ENCODE measurements around the gene THAP3. TPM values are rescaled to one million over a fixed set of nuclear protein-coding genes. Genes with fewer than 3 reads are reported as not detected.
"Not testable (repeated sequence)": the region's sequence is repeated elsewhere in the genome, so short reads cannot be mapped to it uniquely, and the experiment has no call there.

The THAP3 gene
- total and polyA plus RNA-seq, 2 experiments from 2014 or later: 15.1 to 23.8 TPM

DNA sequence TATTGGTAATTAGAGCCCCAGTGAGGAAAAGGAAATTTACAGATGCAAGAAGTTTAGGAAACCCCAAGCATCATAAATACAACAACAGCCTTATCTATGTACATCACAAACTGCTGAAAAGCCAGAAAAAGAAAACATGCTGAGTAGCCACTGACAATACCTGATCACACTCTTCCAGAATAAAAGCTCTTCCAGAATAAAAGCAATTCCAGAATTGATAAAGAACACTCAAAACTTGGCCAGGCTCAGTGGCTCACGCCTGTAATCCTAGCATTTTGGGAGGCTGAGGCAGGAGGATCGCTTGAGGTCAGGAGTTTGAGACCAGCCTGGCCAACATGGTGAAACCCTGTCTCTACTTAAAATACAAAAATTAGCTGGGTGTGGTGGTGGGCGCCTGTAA lies 16.2 kb downstream of the THAP3 start:
- H3K4me3 Mint-ChIP-seq; H3K27ac Mint-ChIP-seq; H3K27me3 ChIP-seq (ENCODE audit: insufficient read depth); H3K79me2 ChIP-seq (replicated peaks; ENCODE audit: insufficient read depth); ATAC-seq; H2AFZ ChIP-seq; H3K27ac ChIP-seq (ENCODE audit: low read depth); H3K4me1 ChIP-seq (ENCODE audit: insufficient read depth); H3K4me1 Mint-ChIP-seq; H3K4me2 ChIP-seq; H3F3A ChIP-seq (replicated peaks; ENCODE audit: low read depth); H3K27me3 Mint-ChIP-seq (ENCODE audit: insufficient read depth, low read depth, poor library complexity); DNase-seq (ENCODE audit: low spot score); H3K9me3 Mint-ChIP-seq; H3K9me2 ChIP-seq (ENCODE audit: insufficient read depth); H3K4me3 ChIP-seq: not testable (repeated sequence)
- H3K36me3 ChIP-seq (ENCODE audit: insufficient read depth): peaks cover 34% of the 10 kb centered on the region
- H4K20me1 ChIP-seq (replicated peaks; ENCODE audit: insufficient read depth): peaks cover 14% of the 10 kb centered on the region
- H3K36me3 Mint-ChIP-seq (ENCODE audit: low read depth): peaks cover 91% of the 10 kb centered on the region

DNA sequence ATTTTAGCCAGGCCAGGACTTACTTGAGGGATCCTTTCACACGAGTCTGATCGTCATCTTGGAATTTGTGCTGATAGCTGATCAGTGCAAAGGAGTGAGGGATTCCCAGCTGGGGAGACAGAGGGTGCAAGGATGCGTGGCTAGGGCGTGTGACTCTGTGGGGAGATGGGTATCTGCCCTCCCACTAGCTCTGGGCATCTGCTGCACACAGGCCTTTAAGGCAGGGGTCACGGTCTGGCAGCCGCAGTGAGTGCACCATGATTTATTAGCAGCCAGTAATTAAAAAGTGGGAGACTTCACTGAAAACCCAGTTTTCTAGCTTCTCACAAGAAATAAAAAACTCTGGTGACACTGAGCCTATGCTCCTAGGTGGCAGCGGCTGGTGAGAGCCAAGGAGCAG lies 20.4 kb downstream of the THAP3 start:
- Histone ChIP-seq H4K20me1 (replicated peaks; ENCODE audit: insufficient read depth) (peaks cover 9% of the 10 kb centered on the region), H3K9me2 (ENCODE audit: insufficient read depth) (no peaks in the 10 kb centered on the region), H3F3A (replicated peaks; ENCODE audit: low read depth) (no peaks in the 10 kb centered on the region; the same call in 1 of the 2 replicates), H3K4me2 (no peak overlapping the region), H2AFZ (no peak overlapping the region), H3K27ac (ENCODE audit: low read depth) (no peak overlapping the region), H3K36me3 (ENCODE audit: insufficient read depth) (peaks cover 11% of the 10 kb centered on the region), H3K4me1 (ENCODE audit: insufficient read depth) (0 out of 2 replicates have a peak, but pooled peaks cover 7% of the 10 kb centered on the region), H3K79me2 (replicated peaks; ENCODE audit: insufficient read depth) (no peaks in the 10 kb centered on the region), H3K27me3 (ENCODE audit: insufficient read depth) (no peaks in the 10 kb centered on the region), H3K4me3 (no peak overlapping the region)
- Mint-ChIP-seq H3K4me3 (no peak overlapping the region), H3K4me1 (peaks cover 5% of the 10 kb centered on the region; the same call in 2 of the 3 replicates), H3K27me3 (ENCODE audit: insufficient read depth, low read depth, poor library complexity) (peaks cover 7% of the 10 kb centered on the region), H3K27ac (no peak overlapping the region), H3K9me3 (no peaks in the 10 kb centered on the region), H3K36me3 (ENCODE audit: low read depth) (peaks cover 63% of the 10 kb centered on the region)
- TF ChIP-seq, protein P1, sequence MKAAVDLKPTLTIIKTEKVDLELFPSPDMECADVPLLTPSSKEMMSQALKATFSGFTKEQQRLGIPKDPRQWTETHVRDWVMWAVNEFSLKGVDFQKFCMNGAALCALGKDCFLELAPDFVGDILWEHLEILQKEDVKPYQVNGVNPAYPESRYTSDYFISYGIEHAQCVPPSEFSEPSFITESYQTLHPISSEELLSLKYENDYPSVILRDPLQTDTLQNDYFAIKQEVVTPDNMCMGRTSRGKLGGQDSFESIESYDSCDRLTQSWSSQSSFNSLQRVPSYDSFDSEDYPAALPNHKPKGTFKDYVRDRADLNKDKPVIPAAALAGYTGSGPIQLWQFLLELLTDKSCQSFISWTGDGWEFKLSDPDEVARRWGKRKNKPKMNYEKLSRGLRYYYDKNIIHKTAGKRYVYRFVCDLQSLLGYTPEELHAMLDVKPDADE (IDR thresholded peaks at IDR 0.05): no peak
- TF ChIP-seq, protein P2, sequence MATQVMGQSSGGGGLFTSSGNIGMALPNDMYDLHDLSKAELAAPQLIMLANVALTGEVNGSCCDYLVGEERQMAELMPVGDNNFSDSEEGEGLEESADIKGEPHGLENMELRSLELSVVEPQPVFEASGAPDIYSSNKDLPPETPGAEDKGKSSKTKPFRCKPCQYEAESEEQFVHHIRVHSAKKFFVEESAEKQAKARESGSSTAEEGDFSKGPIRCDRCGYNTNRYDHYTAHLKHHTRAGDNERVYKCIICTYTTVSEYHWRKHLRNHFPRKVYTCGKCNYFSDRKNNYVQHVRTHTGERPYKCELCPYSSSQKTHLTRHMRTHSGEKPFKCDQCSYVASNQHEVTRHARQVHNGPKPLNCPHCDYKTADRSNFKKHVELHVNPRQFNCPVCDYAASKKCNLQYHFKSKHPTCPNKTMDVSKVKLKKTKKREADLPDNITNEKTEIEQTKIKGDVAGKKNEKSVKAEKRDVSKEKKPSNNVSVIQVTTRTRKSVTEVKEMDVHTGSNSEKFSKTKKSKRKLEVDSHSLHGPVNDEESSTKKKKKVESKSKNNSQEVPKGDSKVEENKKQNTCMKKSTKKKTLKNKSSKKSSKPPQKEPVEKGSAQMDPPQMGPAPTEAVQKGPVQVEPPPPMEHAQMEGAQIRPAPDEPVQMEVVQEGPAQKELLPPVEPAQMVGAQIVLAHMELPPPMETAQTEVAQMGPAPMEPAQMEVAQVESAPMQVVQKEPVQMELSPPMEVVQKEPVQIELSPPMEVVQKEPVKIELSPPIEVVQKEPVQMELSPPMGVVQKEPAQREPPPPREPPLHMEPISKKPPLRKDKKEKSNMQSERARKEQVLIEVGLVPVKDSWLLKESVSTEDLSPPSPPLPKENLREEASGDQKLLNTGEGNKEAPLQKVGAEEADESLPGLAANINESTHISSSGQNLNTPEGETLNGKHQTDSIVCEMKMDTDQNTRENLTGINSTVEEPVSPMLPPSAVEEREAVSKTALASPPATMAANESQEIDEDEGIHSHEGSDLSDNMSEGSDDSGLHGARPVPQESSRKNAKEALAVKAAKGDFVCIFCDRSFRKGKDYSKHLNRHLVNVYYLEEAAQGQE (IDR thresholded peaks at IDR 0.05; ENCODE audit: unreplicated experiment): no peak
- TF ChIP-seq, protein P3, sequence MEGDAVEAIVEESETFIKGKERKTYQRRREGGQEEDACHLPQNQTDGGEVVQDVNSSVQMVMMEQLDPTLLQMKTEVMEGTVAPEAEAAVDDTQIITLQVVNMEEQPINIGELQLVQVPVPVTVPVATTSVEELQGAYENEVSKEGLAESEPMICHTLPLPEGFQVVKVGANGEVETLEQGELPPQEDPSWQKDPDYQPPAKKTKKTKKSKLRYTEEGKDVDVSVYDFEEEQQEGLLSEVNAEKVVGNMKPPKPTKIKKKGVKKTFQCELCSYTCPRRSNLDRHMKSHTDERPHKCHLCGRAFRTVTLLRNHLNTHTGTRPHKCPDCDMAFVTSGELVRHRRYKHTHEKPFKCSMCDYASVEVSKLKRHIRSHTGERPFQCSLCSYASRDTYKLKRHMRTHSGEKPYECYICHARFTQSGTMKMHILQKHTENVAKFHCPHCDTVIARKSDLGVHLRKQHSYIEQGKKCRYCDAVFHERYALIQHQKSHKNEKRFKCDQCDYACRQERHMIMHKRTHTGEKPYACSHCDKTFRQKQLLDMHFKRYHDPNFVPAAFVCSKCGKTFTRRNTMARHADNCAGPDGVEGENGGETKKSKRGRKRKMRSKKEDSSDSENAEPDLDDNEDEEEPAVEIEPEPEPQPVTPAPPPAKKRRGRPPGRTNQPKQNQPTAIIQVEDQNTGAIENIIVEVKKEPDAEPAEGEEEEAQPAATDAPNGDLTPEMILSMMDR (conservative IDR thresholded peaks at IDR 0.05; ENCODE audit: low read depth in 2 of 2): no peak
- no peak for DNase-seq (ENCODE audit: low spot score)
- no peak for ATAC-seq

All from GM23338 (cell line).